ENCODE data around the gene GALNS. TPM values are rescaled to one million over a fixed set of nuclear protein-coding genes. Genes with fewer than 3 reads are reported as not detected.

The GALNS gene
- total and polyA plus RNA-seq, 2 of the 4 experiments (the other 2 are of a cell fraction): 7.2 to 32.5 TPM

GRCh38 chr16:88825146-88825545, 31.6 kb downstream of the GALNS start:
- H3K14ac ChIP-seq (replicated peaks; ENCODE audit: low read depth, low read length): no peak overlapping the region

More at GRCh38 chr16:88825146-88825545, 31.6 kb downstream of the GALNS start:
- Histone ChIP-seq H2BK5ac (ENCODE audit: low read depth, low read length, poor library complexity, severe bottlenecking) (no peak overlapping the region), H2AFZ (replicated peaks; ENCODE audit: low read length, poor library complexity) (no peak overlapping the region), H3K36me3 (ENCODE audit: control insufficient read depth, insufficient read depth, low read length) (peaks cover 30% of the 10 kb centered on the region), H2BK15ac (ENCODE audit: low read depth, low read length) (no peak overlapping the region), H3K79me1 (ENCODE audit: low read depth in 1 of 2, low read length in 2 of 2) (no peaks in the 10 kb centered on the region), H4K8ac (ENCODE audit: low read depth in 2 of 2, low read length in 2 of 2) (no peak overlapping the region), H2BK120ac (ENCODE audit: low read depth, low read length) (no peak overlapping the region), H3K4me3 (ENCODE audit: insufficient read depth, low read depth, low read length) (no peak overlapping the region), H3K27ac (ENCODE audit: insufficient read depth, low read length) (no peak overlapping the region), H2BK20ac (ENCODE audit: low read depth, low read length) (no peak overlapping the region), H4K91ac (ENCODE audit: insufficient read depth, low read depth, low read length) (no peak overlapping the region), H2AK9ac (replicated peaks; ENCODE audit: low read depth, low read length, poor library complexity) (no peak overlapping the region), H3K4me2 (ENCODE audit: low read depth, low read length) (no peak overlapping the region), H3K18ac (ENCODE audit: low read depth, low read length) (no peak overlapping the region), H3K56ac (ENCODE audit: extremely low read depth, insufficient read depth, low read length) (no peak overlapping the region), H4K5ac (ENCODE audit: low read depth, low read length) (no peak overlapping the region), H4K20me1 (ENCODE audit: insufficient read depth, low read length) (peaks cover 4% of the 10 kb centered on the region; the same call in 1 of the 2 replicates), H3K4ac (ENCODE audit: low read depth, low read length) (no peak overlapping the region), H3K4me1 (ENCODE audit: control insufficient read depth, insufficient read depth, low read length) (no peaks in the 10 kb centered on the region; the same call in 1 of the 2 replicates), H2AK5ac (ENCODE audit: low read depth, low read length) (no peak overlapping the region), H3K27me3 (ENCODE audit: control insufficient read depth, insufficient read depth, low read length) (no peaks in the 10 kb centered on the region), H3K23ac (ENCODE audit: low read depth, low read length) (no peak overlapping the region), H3K9me3 (ENCODE audit: control insufficient read depth, insufficient read depth, low read length) (no peaks in the 10 kb centered on the region), H3K9me1 (ENCODE audit: insufficient read depth, low read length) (no peaks in the 10 kb centered on the region), H3K9ac (ENCODE audit: low read depth, low read length) (no peak overlapping the region)
- POLR2A ChIA-PET (ENCODE audit: unreplicated experiment): no interaction called here
- WGBS, 2 experiments (ENCODE audit: extremely low coverage in 2 of 2, insufficient read length in 1 of 2): 80% methylated on average over 1 of the region's 12 CpGs; no CpG with 5 or more reads in 1 of the 2 experiments
- dilution Hi-C loops (cut with HindIII; ENCODE audit: low sequenced_read_pairs, unreplicated experiment) (no loop called here), intact Hi-C loops (cut with micrococcal nuclease) (no loop called here), in situ Hi-C loops (cut with MboI; ENCODE audit: low sequenced_read_pairs) (no loop called here)
- no peak for DNase-seq
- CTCF ChIA-PET: no interaction called here
- BruUV-seq (replicated peaks): no TSS peak
- ATAC-seq (ENCODE audit: low read depth): no peak
- no peak for TF ChIP-seq FOS (IDR thresholded peaks at IDR 0.05; ENCODE audit: low read depth, low read length)
- TF ChIP-seq MAFK (IDR thresholded peaks at IDR 0.05; ENCODE audit: low read depth, low read length): no peak
- TF ChIP-seq BHLHE40 (IDR thresholded peaks at IDR 0.05; ENCODE audit: low read depth, low read length): no peak
- TF ChIP-seq POLR2A (IDR thresholded peaks at IDR 0.05; ENCODE audit: low read depth, low read length): no peak
- TF ChIP-seq MAZ (IDR thresholded peaks at IDR 0.05; ENCODE audit: borderline replicate concordance, low read depth, low read length): no peak
- TF ChIP-seq ELK1 (IDR thresholded peaks at IDR 0.05; ENCODE audit: borderline replicate concordance, low read depth, low read length): no peak
- TF ChIP-seq CHD1 (IDR thresholded peaks at IDR 0.05; ENCODE audit: low read depth, low read length): no peak
- no peak for TF ChIP-seq CEBPB (IDR thresholded peaks at IDR 0.05; ENCODE audit: low read depth, low read length)

All from IMR-90 (cell line).